ENCODE measurements around the gene INKA1. TPM values are rescaled to one million over a fixed set of nuclear protein-coding genes. Genes with fewer than 3 reads are reported as not detected.
A peak's percentile ranks its signal among the peaks of the same experiment; 100 is the strongest.
"Not testable (repeated sequence)": the region's sequence is repeated elsewhere in the genome, so short reads cannot be mapped to it uniquely, and the experiment has no call there.

INKA1 gene
- 1 to 10 TPM; 1.3 to 2.3 TPM for total RNA-seq

DNA sequence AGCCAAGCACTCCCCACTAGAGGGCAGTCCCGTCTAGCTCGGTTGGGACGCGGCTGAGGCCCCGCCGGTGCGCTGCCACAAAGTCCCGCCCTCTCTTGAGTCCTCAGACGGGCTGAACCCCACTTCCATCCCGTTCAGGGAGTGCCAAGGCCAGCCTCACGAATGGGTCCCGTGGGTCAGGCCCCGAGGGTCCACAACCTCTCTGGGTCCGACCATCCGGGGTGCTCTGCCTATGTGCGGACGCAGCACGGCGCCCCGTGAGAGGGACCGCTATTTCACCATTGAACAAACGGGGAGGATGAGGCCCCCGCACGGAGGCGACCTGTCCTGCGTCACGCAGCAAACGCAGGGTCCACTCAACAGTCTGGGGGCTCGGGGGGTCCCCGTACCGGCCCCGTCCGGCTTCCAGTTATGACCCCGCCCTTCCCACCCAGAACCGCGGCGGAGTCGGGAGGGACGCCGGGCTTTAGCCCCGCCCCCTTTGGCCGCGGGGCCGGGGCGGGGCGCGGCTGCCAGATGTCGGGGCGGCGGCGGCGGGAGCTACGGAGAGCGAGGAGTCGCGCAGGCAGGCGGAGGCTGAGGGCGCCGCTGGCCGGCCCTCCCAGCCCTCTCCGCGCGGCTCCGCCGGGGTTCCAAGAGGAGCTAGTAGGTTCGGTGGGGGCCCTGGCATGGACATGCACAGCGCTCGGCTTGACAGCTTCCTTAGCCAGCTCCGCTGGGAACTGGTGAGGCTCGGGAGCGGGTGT is at the start of gene INKA1:
Gene INKA1, plus strand, starts transcription at position 543 of the 746 bp plus-strand sequence. Its CDS starts 132 bp downstream, at position 675.
- ATAC-seq (ENCODE audit: low read depth) (peak; percentile 80), DNase-seq (peak; percentile 89)
- no peaks in the 10 kb centered on the region for H3K9me3 Mint-ChIP-seq
- H3K4me3 Mint-ChIP-seq, result peak within 1 kb of the TSS; percentile 88
- peaks cover 4% of the 10 kb centered on the region for H3K36me3 Mint-ChIP-seq
- POLR2A ChIA-PET, result interaction anchor here (0.7 to 6.5 kb wide), 18 partner anchors 8 to 537 kb away, joined by 3 to 72 read pairs (median 6); partner anchors contain the start of genes AMIGO3, GMPPB, IP6K1 and MON1A
- H3K27me3 Mint-ChIP-seq, result peaks cover 24% of the 10 kb centered on the region
- peaks cover 42% of the 10 kb centered on the region for H3K4me1 Mint-ChIP-seq
- peak within 1 kb of the TSS; percentile 74 for H3K27ac Mint-ChIP-seq

DNA sequence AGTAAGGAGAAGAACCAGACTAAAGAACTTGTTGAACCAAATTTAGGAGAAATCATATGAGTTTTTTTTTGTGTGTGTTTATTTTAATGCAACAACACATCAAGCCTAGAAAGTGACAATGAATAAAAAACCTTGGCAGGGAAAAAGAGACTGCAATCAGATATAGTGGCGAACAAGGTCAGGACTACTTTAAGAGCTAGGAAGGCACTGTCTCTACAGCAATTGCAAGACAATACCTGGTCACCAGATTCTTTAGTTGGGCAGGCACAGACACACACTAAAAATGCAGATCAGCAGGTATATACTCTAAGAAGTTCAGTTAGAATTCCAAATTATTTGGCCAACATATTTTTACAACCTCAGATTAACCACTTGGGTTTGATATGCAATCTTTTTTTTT is 48.5 kb upstream of the INKA1 start:
- Mint-ChIP-seq H3K9me3 (no peaks in the 10 kb centered on the region), H3K4me3 (no peak overlapping the region), H3K27ac (no peak overlapping the region), H3K4me1 (peaks cover 1% of the 10 kb centered on the region), H3K27me3 (no peaks in the 10 kb centered on the region), H3K36me3 (peaks cover 5% of the 10 kb centered on the region)
- ATAC-seq (ENCODE audit: low read depth) (no peak), DNase-seq (no peak)
- POLR2A ChIA-PET, result no interaction called here

DNA sequence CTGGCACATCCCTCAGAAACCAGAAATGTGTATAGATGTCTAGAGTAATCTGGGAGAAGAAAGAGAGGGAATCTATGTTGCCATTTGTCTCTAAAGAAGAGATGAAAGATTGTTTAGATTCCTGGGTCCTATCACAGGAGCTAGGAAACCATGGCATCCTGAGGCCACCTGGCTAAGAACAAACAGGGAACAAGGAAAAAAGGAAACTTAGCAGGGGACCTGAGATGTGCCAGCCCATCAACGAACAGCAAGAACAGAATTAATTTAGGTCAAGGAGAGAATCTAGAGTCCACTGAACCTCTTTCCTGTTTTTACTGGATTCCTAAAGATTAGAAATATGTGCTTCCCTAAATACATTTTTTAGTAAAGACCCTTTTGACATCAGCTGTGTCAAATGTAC is 47.0 kb upstream of the INKA1 start:
- ATAC-seq (ENCODE audit: low read depth), result no peak
- Mint-ChIP-seq H3K4me1 (peaks cover 1% of the 10 kb centered on the region), H3K27ac (no peak overlapping the region)

DNA sequence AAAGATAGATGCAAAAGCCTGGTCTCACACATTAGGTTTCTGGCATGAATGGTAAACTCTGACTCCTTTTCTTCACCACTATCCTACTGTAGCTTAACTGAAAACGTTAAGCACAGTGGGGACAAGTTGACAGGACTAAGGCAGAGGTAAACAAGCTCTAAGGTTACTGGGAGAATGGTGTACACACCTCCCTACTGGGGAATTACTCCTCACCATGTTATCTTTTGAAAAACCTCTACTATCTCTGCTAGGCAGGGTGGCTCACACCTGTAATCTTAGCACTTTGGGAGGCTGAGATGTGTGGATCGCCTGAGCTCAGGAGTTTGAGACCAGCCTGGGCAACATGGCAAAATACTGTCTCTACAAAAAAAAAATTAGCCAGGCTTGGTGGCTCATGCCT is 45.9 kb upstream of the INKA1 start:
- POLR2A ChIA-PET, result no interaction called here
- Mint-ChIP-seq H3K36me3 (peaks cover 5% of the 10 kb centered on the region), H3K9me3 (no peaks in the 10 kb centered on the region), H3K27ac (no peak overlapping the region), H3K4me1 (peaks cover 1% of the 10 kb centered on the region), H3K27me3 (no peaks in the 10 kb centered on the region), H3K4me3 (no peak overlapping the region)
- ATAC-seq (ENCODE audit: low read depth) (no peak), DNase-seq (no peak)

More for the DNA sequence above, 47.0 kb upstream of the INKA1 start:
- DNase-seq, result no peak
- Mint-ChIP-seq H3K9me3 (no peaks in the 10 kb centered on the region), H3K4me3 (no peak overlapping the region), H3K36me3 (peaks cover 5% of the 10 kb centered on the region), H3K27me3 (no peaks in the 10 kb centered on the region)
- POLR2A ChIA-PET, result interaction anchor here (0.6 kb wide), 1 partner anchor 95 kb away, joined by 4 read pairs; no protein-coding TSS in a partner anchor

DNA sequence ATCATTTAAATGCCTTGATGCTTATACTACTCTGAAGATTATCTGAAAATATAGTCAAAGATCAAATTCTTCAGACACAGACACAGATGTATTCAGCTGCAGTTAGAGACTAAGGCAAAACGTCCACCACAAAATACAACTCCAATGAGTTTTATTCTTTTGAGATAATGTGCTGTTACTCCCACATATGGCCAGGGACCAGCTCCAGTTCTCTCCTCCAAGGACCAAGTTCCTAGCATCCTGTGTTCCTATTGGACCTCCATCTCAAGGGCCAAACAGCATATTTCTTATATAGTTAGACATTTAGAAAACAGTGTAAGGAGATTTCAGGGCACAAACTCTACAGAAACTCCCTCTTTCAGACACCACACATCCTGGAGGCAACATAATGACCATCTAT is 43.8 kb upstream of the INKA1 start:
- Mint-ChIP-seq H3K9me3 (no peaks in the 10 kb centered on the region), H3K27ac (no peak overlapping the region), H3K27me3 (no peaks in the 10 kb centered on the region), H3K36me3 (peaks cover 7% of the 10 kb centered on the region), H3K4me1 (peaks cover 1% of the 10 kb centered on the region), H3K4me3 (no peak overlapping the region)
- ATAC-seq (ENCODE audit: low read depth) (no peak), DNase-seq (no peak)
- POLR2A ChIA-PET, result no interaction called here

DNA sequence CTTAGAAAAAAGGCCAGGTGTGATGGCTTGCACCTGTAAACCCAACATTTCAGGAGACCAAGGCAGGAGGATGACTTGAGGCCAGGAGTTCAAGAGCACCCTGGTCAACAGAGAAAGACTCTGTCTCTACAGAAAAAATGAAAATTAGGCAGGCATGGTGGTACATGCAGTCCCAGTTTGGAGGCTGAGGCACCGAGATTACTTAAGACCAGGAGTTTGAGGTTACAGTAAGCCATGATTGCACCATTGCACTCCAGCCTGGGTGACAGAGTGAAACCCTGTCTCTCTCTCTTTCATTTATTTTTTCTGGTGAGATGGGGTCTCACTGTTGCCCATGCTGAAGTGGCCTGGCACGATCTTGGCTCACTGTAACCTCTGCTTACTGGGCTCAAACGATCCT is 41.4 kb upstream of the INKA1 start:
- no peak overlapping the region for H3K27ac Mint-ChIP-seq
- DNase-seq (no peak), ATAC-seq (ENCODE audit: low read depth) (no peak)
- H3K27me3 Mint-ChIP-seq, result no peaks in the 10 kb centered on the region
- H3K9me3 Mint-ChIP-seq, result no peaks in the 10 kb centered on the region
- no peak overlapping the region for H3K4me3 Mint-ChIP-seq
- peaks cover 8% of the 10 kb centered on the region for H3K36me3 Mint-ChIP-seq
- POLR2A ChIA-PET, result no interaction called here
- peaks cover 1% of the 10 kb centered on the region for H3K4me1 Mint-ChIP-seq

DNA sequence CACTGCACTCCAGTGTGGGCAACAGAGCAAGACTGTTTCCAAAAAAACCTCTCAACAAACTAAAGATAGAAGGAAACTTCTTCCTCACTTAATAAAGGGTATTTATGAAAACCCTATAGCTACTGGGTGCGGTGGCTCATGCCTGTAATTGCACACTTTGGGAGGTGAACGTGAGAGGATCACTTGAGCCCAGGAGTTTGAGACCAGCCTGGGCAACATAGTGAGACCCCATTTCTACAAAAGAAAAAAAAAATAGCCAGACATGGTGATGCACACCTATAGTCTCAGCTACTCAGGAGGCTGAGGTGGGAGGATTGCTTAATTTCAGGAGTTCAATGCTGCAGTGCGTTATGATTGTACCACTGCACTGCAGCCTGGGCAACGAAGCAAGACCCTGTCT is 39.1 kb upstream of the INKA1 start:
- H3K36me3 Mint-ChIP-seq, result peaks cover 6% of the 10 kb centered on the region
- H3K4me1 Mint-ChIP-seq, result no peaks in the 10 kb centered on the region
- no peaks in the 10 kb centered on the region for H3K27me3 Mint-ChIP-seq
- no peaks in the 10 kb centered on the region for H3K9me3 Mint-ChIP-seq
- no peak for DNase-seq
- POLR2A ChIA-PET, result interaction anchor here (0.6 kb wide), 1 partner anchor 67 kb away, joined by 5 read pairs; no protein-coding TSS in a partner anchor
- H3K27ac Mint-ChIP-seq, result no peak overlapping the region
- H3K4me3 Mint-ChIP-seq, result no peak overlapping the region
- no peak for ATAC-seq (ENCODE audit: low read depth)

DNA sequence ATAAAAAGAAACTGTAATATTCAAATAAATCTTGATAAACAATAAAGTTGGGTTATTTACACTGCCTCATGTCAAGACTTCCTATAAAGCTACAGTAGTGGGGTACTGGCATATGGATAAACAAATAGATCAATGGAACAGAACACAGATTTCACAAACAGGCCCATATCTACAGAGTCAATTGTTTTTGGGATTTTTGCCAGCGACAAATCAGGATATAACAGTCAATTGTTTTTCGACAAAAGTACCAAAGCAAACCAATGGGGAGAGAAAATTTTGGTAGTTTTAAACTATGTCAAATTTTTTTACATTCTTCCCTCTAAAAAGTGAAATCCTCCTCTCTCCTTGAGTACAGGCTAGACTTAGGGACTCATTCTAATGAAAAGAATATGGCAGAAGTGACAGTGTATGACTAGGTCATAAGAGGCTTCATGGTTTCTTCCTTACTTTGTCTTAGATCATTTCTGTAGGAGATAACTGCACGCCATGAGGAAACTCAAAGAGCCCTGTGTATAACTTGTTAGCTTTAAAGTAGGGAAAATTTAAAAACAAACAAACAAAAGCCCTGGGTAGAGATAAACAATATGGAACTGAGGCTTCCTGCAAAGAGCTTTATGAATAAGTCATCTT is 33.7 kb upstream of the INKA1 start:
- DNase-seq (no peak), ATAC-seq (ENCODE audit: low read depth) (no peak)
- Mint-ChIP-seq H3K27ac (no peak overlapping the region), H3K4me1 (no peaks in the 10 kb centered on the region), H3K27me3 (no peaks in the 10 kb centered on the region), H3K4me3 (no peak overlapping the region), H3K9me3 (no peaks in the 10 kb centered on the region), H3K36me3 (peaks cover 5% of the 10 kb centered on the region)
- POLR2A ChIA-PET, result no interaction called here

DNA sequence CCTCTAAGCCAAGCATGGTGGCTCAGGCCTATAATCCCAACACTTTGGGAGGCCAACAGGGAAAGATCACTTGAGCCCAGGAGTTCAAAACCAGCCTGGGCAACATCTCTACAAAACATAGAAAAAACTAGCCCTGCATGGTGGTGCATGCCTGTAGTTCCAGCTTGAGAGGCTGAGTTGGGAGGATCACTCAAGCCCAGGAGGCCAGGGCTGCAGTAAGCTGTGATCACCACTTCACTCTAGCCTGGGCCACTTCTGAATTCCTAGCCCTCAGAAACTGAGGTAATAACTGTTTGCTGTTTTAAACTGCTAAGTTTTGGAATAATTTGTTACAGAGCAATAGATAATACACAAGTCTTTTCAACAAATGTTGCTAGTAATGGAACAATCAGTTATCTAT is 33.1 kb upstream of the INKA1 start:
- Mint-ChIP-seq H3K4me1 (no peaks in the 10 kb centered on the region), H3K27ac (no peak overlapping the region), H3K27me3 (no peaks in the 10 kb centered on the region), H3K9me3 (no peaks in the 10 kb centered on the region), H3K36me3 (peaks cover 4% of the 10 kb centered on the region), H3K4me3 (no peak overlapping the region)
- no peak for DNase-seq
- POLR2A ChIA-PET, result interaction anchor here (0.8 kb wide), 1 partner anchor 14 kb away, joined by 5 read pairs; no protein-coding TSS in a partner anchor
- ATAC-seq (ENCODE audit: low read depth), result no peak

DNA sequence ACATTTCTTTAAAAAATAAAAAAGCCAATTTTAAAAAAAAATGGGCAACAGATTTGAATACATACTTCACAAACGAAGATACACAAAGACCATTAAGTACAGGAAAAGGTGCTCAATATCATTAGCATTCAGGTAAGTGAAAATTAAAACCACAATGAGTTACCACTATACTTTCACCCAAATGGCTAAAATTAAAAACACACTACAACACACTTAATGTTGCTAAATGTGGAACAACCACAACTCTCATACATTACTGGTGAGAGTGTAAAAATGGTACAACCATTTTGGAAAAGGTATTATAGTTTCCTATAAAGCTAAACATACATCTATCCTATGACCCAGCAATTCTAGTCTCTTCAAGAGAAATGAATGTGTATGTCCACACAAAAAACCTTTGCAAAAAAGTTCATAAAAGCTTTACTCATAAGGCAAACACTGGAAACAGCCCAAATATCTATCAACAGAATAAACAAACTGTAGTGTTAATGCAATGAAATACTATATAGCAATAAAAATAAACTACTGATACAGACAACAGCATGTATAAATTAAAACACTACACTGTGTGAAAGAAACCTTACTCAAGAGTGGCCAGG is 31.6 kb upstream of the INKA1 start:
- H3K27ac Mint-ChIP-seq, result no peak overlapping the region
- ATAC-seq (ENCODE audit: low read depth) (no peak), DNase-seq (no peak)
- H3K4me1 Mint-ChIP-seq, result no peaks in the 10 kb centered on the region
- H3K4me3 Mint-ChIP-seq, result no peak overlapping the region
- no peaks in the 10 kb centered on the region for H3K9me3 Mint-ChIP-seq
- no peaks in the 10 kb centered on the region for H3K27me3 Mint-ChIP-seq
- H3K36me3 Mint-ChIP-seq, result peaks cover 2% of the 10 kb centered on the region
- POLR2A ChIA-PET, result no interaction called here

DNA sequence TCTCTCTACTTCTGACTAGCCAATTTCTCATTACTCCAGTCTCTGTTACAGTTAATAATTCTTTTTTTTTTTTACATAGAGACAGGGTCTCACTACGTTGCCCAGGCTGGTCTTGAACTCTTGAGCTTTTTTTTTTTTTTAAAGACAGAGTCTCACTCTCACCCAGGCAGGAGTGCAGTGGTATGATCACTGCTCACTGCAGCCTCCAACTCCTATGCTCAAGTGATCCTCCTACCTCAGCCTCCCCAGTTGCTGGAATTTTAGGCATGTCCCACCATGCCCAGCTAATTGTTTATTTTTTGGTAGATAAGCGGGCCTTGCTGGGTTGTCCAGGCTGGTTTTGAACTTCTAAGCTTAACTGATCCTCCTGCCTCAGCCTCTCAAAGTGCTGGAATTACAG is 30.4 kb upstream of the INKA1 start:
- no peaks in the 10 kb centered on the region for H3K27me3 Mint-ChIP-seq
- ATAC-seq (ENCODE audit: low read depth), result no peak
- H3K4me1 Mint-ChIP-seq, result no peaks in the 10 kb centered on the region
- no peak overlapping the region for H3K27ac Mint-ChIP-seq
- peaks cover 2% of the 10 kb centered on the region for H3K36me3 Mint-ChIP-seq
- H3K4me3 Mint-ChIP-seq, result no peak overlapping the region
- H3K9me3 Mint-ChIP-seq, result no peaks in the 10 kb centered on the region
- POLR2A ChIA-PET, result no interaction called here
- DNase-seq, result no peak

DNA sequence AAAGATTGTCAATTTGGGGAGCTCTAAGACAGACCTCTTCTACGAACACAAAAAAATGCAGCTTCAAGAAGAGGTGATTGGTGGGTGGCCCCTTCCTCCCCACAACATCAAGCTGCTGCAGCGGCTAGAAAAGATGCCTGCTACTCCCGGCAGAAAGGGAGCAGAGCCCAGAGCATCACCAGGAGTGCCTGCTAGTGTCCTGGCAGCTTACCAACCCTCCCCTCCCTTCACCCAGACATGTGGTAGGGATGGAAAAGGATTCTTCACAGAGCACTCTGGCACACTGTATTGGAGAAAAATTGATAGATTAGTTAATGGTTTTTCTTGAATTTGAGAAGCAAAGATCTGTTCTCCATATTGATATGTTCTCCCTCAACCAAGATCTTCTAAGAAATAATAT is 27.5 kb upstream of the INKA1 start:
- no peaks in the 10 kb centered on the region for H3K9me3 Mint-ChIP-seq
- no peak overlapping the region for H3K27ac Mint-ChIP-seq
- DNase-seq, result no peak
- peaks cover 5% of the 10 kb centered on the region for H3K36me3 Mint-ChIP-seq
- H3K27me3 Mint-ChIP-seq, result no peaks in the 10 kb centered on the region
- POLR2A ChIA-PET, result interaction anchor here (1.0 kb wide), 1 partner anchor 38 kb away, joined by 3 read pairs; the partner anchor contains the start of gene UBA7
- no peak overlapping the region for H3K4me3 Mint-ChIP-seq
- H3K4me1 Mint-ChIP-seq, result peaks cover 7% of the 10 kb centered on the region
- no peak for ATAC-seq (ENCODE audit: low read depth)

DNA sequence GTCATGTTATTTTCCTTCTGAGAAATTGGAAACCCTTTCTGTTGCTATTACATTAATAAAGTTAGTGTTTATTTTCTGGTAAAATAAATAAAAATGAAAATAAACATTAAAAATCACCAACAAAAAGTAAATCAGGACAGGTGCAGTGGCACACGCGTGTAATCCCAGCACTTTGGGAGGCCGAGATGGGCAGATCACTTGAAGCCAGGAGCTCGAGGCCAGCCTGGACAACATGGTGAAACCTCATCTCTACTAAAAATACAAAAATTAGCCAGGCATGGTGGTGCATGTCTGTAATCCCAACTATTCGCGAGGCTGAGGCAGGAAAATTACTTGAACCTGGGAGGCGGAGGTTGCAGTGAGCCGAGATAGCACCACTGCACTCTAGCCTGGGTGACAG is 27.0 kb upstream of the INKA1 start:
- POLR2A ChIA-PET, result interaction anchor here (1.0 kb wide), 1 partner anchor 38 kb away, joined by 3 read pairs; the partner anchor contains the start of gene UBA7
- not testable (repeated sequence) for H3K36me3 Mint-ChIP-seq; DNase-seq; ATAC-seq (ENCODE audit: low read depth); H3K9me3 Mint-ChIP-seq; H3K27me3 Mint-ChIP-seq; H3K4me3 Mint-ChIP-seq; H3K27ac Mint-ChIP-seq
- H3K4me1 Mint-ChIP-seq, result peaks cover 11% of the 10 kb centered on the region

Measured in activated naive CD8-positive, alpha-beta T cell treated with anti-CD3 and anti-CD28 coated beads, Interleukin-2, amount 10 ng/mL, durations not matched to agents 7 days and 5 days (primary cell).